AG09319 (cell line): Measurements from ENCODE around the gene TM2D3.
"Not testable (repeated sequence)": the region's sequence is repeated elsewhere in the genome, so short reads cannot be mapped to it uniquely, and the experiment has no call there.

Source experiments
- DNase-seq: peaks from one replicate; pipeline ENCODE4 v3.0.0-alpha.2; 2010; ENCODE audit warnings: low read depth; ENCODE audit errors: extremely low read depth
- TF ChIP-seq, protein P1 (sequence below): IDR thresholded peaks from 2 replicates; pipeline ENCODE4 v1.5.1; 2011; ENCODE audit warnings: low read depth, mild to moderate bottlenecking, inconsistent platforms, low read length, moderate library complexity

The TM2D3 gene

DNA sequence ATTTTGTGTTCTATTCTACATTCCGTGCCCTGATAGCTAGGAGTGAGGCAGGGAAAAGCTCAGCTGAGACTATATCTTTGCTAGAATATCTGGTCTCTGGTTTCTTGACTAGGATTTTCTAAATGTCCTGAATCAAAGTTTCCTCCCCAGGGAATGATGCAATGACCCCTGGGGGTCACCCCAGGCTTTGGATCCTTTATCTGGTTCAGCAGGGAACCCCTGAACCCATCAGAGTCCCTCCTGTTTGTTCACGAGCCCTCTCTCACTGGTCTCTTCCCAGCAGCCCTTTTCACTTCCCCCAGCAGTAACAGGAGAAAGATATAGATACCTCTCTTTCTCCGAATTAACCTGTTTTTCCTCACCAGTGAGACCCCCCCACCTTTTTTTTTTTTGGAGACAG lies 14.3 kb downstream of the TM2D3 start:
- DNase-seq = no peak
- TF ChIP-seq, protein P1, sequence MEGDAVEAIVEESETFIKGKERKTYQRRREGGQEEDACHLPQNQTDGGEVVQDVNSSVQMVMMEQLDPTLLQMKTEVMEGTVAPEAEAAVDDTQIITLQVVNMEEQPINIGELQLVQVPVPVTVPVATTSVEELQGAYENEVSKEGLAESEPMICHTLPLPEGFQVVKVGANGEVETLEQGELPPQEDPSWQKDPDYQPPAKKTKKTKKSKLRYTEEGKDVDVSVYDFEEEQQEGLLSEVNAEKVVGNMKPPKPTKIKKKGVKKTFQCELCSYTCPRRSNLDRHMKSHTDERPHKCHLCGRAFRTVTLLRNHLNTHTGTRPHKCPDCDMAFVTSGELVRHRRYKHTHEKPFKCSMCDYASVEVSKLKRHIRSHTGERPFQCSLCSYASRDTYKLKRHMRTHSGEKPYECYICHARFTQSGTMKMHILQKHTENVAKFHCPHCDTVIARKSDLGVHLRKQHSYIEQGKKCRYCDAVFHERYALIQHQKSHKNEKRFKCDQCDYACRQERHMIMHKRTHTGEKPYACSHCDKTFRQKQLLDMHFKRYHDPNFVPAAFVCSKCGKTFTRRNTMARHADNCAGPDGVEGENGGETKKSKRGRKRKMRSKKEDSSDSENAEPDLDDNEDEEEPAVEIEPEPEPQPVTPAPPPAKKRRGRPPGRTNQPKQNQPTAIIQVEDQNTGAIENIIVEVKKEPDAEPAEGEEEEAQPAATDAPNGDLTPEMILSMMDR = no peak

DNA sequence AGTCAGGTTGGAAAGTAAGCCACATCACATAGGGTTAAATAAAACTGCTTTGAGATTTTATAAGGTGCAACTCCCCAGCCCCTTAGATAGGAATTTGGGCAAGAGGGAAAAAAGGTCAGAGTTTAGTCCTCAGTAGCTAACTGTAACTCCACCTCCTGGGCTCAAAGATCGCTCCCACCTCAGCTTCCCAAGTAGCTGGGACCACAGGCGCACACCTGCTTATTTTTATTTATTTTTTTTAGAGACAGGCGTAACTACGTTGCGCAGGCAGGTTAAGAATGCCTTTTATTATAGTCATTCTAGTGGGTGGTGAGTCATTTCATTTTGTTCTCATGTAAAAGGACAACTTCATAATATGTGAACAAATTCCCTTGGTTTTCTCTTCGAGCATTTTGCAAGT lies 14.7 kb downstream of the TM2D3 start:
- no peak for DNase-seq

GRCh38 chr15:101637038-101637437 lies 15.1 kb downstream of the TM2D3 start:
- TF ChIP-seq, protein P1 = no peak

More for the DNA sequence above, 14.7 kb downstream of the TM2D3 start:
- TF ChIP-seq, protein P1 = no peak

GRCh38 chr15:101635944-101636727 lies 16.0 kb downstream of the TM2D3 start:
- TF ChIP-seq, protein P1 = no peak
- no peak for DNase-seq

More at GRCh38 chr15:101637038-101637437, 15.1 kb downstream of the TM2D3 start:
- DNase-seq = no peak

GRCh38 chr15:101633356-101633755 lies 18.8 kb downstream of the TM2D3 start:
- TF ChIP-seq, protein P1 = no peak
- DNase-seq = no peak

- DNase-seq = not testable (repeated sequence)
These were observed 25.5 kb downstream of the TM2D3 start for GRCh38 chr15:101626729-101627128.

DNA sequence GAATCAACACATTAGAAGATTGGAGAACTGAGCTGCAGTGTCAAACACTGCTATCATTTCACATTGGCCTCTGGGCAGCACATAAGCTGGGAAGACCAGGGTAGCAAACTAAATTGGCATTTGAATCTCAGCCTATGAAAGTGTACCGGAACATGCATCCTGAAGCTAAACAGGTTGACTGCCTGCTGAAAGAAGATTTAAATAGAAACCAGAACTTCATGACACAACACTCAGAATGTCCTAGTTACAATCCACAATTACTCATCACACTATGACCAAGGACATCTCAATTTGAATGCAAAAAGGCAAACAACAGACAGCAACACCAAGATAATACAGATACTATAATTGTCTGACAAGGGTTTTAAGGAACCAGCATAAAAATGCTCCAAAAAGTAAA lies 26.2 kb downstream of the TM2D3 start:
- TF ChIP-seq, protein P1 = no peak

GRCh38 chr15:101625184-101625583 lies 27.0 kb downstream of the TM2D3 start:
- DNase-seq = no peak
- TF ChIP-seq, protein P1 = no peak

More for the DNA sequence above, 26.2 kb downstream of the TM2D3 start:
- DNase-seq = no peak
